Mucosa of descending colon (tissue), 3 donors: ENCODE data around the gene CACNA2D3. TPM values are rescaled to one million over a fixed set of nuclear protein-coding genes. Genes with fewer than 3 reads are reported as not detected.

ENCODE experiments used
- ATAC-seq: fragments of 200-7000 bp; cut with Tn5 transposase; one replicate; pipeline ENCODE4 v1.9.1; 2020; ENCODE audit warnings: mild to moderate bottlenecking, moderate library complexity
- DNase-seq, 3 donors: peaks; one replicate each; pipeline ENCODE4 v3.0.0-alpha.2; 2020
- H3K36me3 ChIP-seq: fragments of 200-600 bp; one replicate; pipeline ENCODE4 v1.8.0; 2021; ENCODE audit warnings: low read depth, mild to moderate bottlenecking
- H3K4me1 ChIP-seq: fragments of 200-600 bp; one replicate; pipeline ENCODE4 v1.8.0; 2021; ENCODE audit warnings: low read depth, mild to moderate bottlenecking
- H3K4me3 ChIP-seq: fragments of 200-600 bp; one replicate; pipeline ENCODE4 v1.8.0; 2021; ENCODE audit warnings: mild to moderate bottlenecking
- H3K9me3 ChIP-seq: fragments of 200-600 bp; one replicate; pipeline ENCODE4 v1.8.0; 2021; ENCODE audit warnings: mild to moderate bottlenecking
- intact Hi-C, 2 donors: fragments of 100-400 bp; cut with DNase I in 1 of 2; cut with micrococcal nuclease in 1 of 2; formaldehyde crosslinking; loops; one replicate each; pipeline versions ENCODE4 v1.11.0 to v1.11.1; 2022; cut with DNase I, micrococcal nuclease
- total RNA-seq, 3 donors: library from RNA; stranded (reverse); fragmentation: NEBNext Ultra II Directional in 2 of 3; extraction: Animal tissue kit (Norgen Biotek cat#: 25700) in 2 of 3; gene quantifications; one replicate each; pipeline versions ENCODE4 v1.2.1 to v1.2.4, GENCODE V29; 2021 to 2023
- TF ChIP-seq, protein P1 (sequence below): fragments of 200-600 bp; IDR thresholded peaks from one replicate; pipeline ENCODE4 v1.8.0; 2022; ENCODE audit warnings: antibody characterized with exemption, mild to moderate bottlenecking
- donor health status: DM: no; HTN: no; CAD: no; lungs with moderate emphysema.
- donor health status: DM: no; HTN: no; CAD: no.
- donor health status: DM: no; HTN: yes; CAD: no.

CACNA2D3 gene
- total RNA-seq, 3 donors from 2014 or later = 0.34 to 3.5 (median 0.55) TPM

- Histone ChIP-seq H3K36me3 (no peaks in the 10 kb centered on the region), H3K9me3 (no peaks in the 10 kb centered on the region), H3K4me3 (no peak overlapping the region), H3K4me1 (peaks cover 3% of the 10 kb centered on the region)
- ATAC-seq (no peak), DNase-seq (no peak)
- intact Hi-C loops = no loop called here
- TF ChIP-seq, protein P1, sequence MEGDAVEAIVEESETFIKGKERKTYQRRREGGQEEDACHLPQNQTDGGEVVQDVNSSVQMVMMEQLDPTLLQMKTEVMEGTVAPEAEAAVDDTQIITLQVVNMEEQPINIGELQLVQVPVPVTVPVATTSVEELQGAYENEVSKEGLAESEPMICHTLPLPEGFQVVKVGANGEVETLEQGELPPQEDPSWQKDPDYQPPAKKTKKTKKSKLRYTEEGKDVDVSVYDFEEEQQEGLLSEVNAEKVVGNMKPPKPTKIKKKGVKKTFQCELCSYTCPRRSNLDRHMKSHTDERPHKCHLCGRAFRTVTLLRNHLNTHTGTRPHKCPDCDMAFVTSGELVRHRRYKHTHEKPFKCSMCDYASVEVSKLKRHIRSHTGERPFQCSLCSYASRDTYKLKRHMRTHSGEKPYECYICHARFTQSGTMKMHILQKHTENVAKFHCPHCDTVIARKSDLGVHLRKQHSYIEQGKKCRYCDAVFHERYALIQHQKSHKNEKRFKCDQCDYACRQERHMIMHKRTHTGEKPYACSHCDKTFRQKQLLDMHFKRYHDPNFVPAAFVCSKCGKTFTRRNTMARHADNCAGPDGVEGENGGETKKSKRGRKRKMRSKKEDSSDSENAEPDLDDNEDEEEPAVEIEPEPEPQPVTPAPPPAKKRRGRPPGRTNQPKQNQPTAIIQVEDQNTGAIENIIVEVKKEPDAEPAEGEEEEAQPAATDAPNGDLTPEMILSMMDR = no peak
Observed at GRCh38 chr3:54137311-54137710, 15.0 kb downstream of the CACNA2D3 start.

- Histone ChIP-seq H3K36me3 (no peaks in the 10 kb centered on the region), H3K4me1 (peaks cover 3% of the 10 kb centered on the region), H3K9me3 (no peaks in the 10 kb centered on the region), H3K4me3 (no peak overlapping the region)
- TF ChIP-seq, protein P1 = no peak
- ATAC-seq (peak; percentile 42), DNase-seq (no peak)
- intact Hi-C loops = no loop called here
Observed at GRCh38 chr3:54138937-54139547, 16.7 kb downstream of the CACNA2D3 start.

GRCh38 chr3:54139630-54140029 is 17.3 kb downstream of the CACNA2D3 start:
- TF ChIP-seq, protein P1 = no peak
- intact Hi-C loops = loop anchor here in 1 of 2 donors (10.0 kb wide), 1 partner anchor 235 kb away; no protein-coding TSS in a partner anchor
- H3K36me3 ChIP-seq = no peaks in the 10 kb centered on the region
- DNase-seq (no peak), ATAC-seq (no peak)
- no peaks in the 10 kb centered on the region for H3K9me3 ChIP-seq
- H3K4me3 ChIP-seq = no peak overlapping the region
- H3K4me1 ChIP-seq = peaks cover 3% of the 10 kb centered on the region

GRCh38 chr3:54144284-54144683 is 21.9 kb downstream of the CACNA2D3 start:
- Histone ChIP-seq H3K36me3 (no peaks in the 10 kb centered on the region), H3K4me3 (no peak overlapping the region), H3K4me1 (no peaks in the 10 kb centered on the region), H3K9me3 (no peaks in the 10 kb centered on the region)
- DNase-seq = no peak
- intact Hi-C loops = loop anchor here in 1 of 2 donors (10.0 kb wide), 1 partner anchor 231 kb away; no protein-coding TSS in a partner anchor
- TF ChIP-seq, protein P1 = no peak
- no peak for ATAC-seq

GRCh38 chr3:54146506-54147239 is 24.3 kb downstream of the CACNA2D3 start:
- Histone ChIP-seq H3K36me3 (no peaks in the 10 kb centered on the region), H3K4me1 (no peaks in the 10 kb centered on the region), H3K4me3 (no peak overlapping the region), H3K9me3 (no peaks in the 10 kb centered on the region)
- TF ChIP-seq, protein P1 = peak; percentile 47
- ATAC-seq (peak; percentile 82), DNase-seq (peak in 2 of 3 donors; percentile 63 to 71)
- intact Hi-C loops = loop anchor here in 1 of 2 donors (10.0 kb wide), 1 partner anchor 228 kb away; no protein-coding TSS in a partner anchor
